Effector memory CD4-positive, alpha-beta T cell (primary cell): ENCODE data around the gene ZNF787.
A peak's percentile ranks its signal among the peaks of the same experiment; 100 is the strongest.
"Not testable (repeated sequence)": the region's sequence is repeated elsewhere in the genome, so short reads cannot be mapped to it uniquely, and the experiment has no call there.

Experiments used
- DNase-seq, 3 donors: peaks; one replicate each; pipeline ENCODE4 v3.0.0-alpha.2; 2020
- H3K27ac ChIP-seq: 2 replicates; pipeline ENCODE4 v1.7.0; 2013; ENCODE audit warnings: mild to moderate bottlenecking, low read length, moderate library complexity; ENCODE audit not compliant: insufficient read depth, poor library complexity, severe bottlenecking
- H3K27me3 ChIP-seq: replicated peaks from 2 replicates; pipeline ENCODE4 v1.7.0; 2013; ENCODE audit warnings: mild to moderate bottlenecking, low read length; ENCODE audit not compliant: insufficient read depth, control insufficient read depth, poor library complexity, severe bottlenecking
- H3K36me3 ChIP-seq: 2 replicates; pipeline ENCODE4 v1.7.0; 2013; ENCODE audit warnings: mild to moderate bottlenecking, low read length, moderate library complexity; ENCODE audit not compliant: control insufficient read depth, insufficient read depth
- H3K4me1 ChIP-seq: 2 replicates; pipeline ENCODE4 v1.7.0; 2013; ENCODE audit warnings: low read length, mild to moderate bottlenecking; ENCODE audit not compliant: control insufficient read depth, insufficient read depth, poor library complexity, severe bottlenecking
- H3K4me3 ChIP-seq: 2 replicates; pipeline ENCODE4 v1.7.0; 2013; ENCODE audit warnings: low read length, low read depth, mild to moderate bottlenecking; ENCODE audit not compliant: insufficient read depth, poor library complexity, severe bottlenecking
- H3K9me3 ChIP-seq: 2 replicates; pipeline ENCODE4 v1.7.0; 2013; ENCODE audit warnings: mild to moderate bottlenecking, low read length, moderate library complexity; ENCODE audit not compliant: control insufficient read depth

The ZNF787 gene

DNA sequence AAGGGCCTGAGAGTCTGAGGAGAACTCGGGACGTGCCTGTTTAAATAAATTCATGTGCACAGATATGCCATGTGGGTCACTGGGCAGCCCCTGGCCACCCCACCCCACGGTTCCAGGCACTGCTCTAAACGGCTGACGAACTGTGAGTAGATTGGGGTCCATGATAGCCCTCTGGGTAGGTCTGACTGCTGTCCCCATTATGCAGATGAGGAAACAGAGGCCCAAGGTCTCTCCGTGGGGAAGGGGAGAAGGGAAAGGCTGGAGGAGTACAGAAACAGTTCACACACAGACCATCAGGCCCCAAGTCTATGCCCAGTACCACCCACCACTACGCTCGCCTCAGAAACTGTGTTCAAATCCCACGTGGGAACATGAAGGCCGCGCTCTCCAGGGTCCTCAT is 14.1 kb downstream of the ZNF787 start:
- no peak overlapping the region for H3K4me3 ChIP-seq

DNA sequence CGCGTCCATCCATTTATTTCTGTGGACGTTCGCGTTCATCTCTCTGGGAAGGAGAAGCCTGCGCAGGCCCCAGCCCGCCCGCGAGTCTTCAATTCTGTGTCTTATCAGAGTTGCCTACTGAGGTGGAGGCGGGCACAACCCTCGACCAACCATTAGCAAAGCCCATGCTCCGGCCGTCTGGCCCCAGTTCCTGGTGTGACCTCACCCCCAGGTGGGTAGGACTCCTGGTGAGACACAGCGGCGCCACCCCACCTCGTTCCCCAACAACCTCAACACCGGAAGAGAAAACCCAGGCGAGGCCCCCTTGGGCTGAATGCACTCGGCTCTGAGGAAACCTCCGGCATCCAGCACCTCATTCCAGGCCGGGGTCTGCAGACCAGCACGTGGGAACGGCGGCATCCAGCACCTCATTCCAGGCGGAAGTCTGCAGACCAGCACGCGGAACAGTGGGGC is 14.7 kb downstream of the ZNF787 start:
- Histone ChIP-seq H3K4me3 (no peak overlapping the region), H3K27ac (no peak overlapping the region)
- DNase-seq: no peak

More for the DNA sequence above, 14.1 kb downstream of the ZNF787 start:
- Histone ChIP-seq H3K4me1 (peaks cover 10% of the 10 kb centered on the region), H3K27ac (no peak overlapping the region), H3K27me3 (no peaks in the 10 kb centered on the region), H3K36me3 (peaks cover 15% of the 10 kb centered on the region), H3K9me3 (no peaks in the 10 kb centered on the region)
- DNase-seq: no peak

DNA sequence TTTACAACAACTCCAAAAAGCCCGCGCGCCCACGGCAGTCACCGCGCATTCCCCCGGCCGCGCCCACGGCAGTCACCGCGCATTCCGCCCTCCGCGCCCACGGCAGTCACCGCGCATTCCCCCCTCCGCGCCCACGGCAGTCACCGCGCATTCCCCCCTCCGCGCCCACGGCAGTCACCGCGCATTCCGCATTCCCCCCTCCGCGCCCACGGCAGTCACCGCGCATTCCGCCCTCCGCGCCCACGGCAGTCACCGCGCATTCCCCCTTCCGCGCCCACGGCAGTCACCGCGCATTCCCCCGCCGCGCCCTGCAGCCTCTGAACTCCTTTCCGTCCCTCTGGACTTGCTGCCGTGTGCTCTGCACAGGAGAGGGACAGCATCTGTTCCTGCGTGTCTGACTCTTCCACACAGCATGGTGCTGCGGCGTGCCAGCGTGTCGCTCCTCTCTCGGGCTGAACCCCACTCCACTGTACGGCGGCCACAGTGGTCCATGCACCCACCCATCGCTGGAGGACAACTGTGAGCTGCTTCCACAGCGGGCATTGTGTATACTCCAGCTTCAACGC is 15.2 kb downstream of the ZNF787 start:
- not testable (repeated sequence) for H3K27ac ChIP-seq, H3K4me3 ChIP-seq

More for the DNA sequence above, 14.7 kb downstream of the ZNF787 start:
- Histone ChIP-seq H3K9me3 (no peaks in the 10 kb centered on the region), H3K4me1 (peaks cover 10% of the 10 kb centered on the region), H3K36me3 (peaks cover 21% of the 10 kb centered on the region), H3K27me3 (no peaks in the 10 kb centered on the region)

DNA sequence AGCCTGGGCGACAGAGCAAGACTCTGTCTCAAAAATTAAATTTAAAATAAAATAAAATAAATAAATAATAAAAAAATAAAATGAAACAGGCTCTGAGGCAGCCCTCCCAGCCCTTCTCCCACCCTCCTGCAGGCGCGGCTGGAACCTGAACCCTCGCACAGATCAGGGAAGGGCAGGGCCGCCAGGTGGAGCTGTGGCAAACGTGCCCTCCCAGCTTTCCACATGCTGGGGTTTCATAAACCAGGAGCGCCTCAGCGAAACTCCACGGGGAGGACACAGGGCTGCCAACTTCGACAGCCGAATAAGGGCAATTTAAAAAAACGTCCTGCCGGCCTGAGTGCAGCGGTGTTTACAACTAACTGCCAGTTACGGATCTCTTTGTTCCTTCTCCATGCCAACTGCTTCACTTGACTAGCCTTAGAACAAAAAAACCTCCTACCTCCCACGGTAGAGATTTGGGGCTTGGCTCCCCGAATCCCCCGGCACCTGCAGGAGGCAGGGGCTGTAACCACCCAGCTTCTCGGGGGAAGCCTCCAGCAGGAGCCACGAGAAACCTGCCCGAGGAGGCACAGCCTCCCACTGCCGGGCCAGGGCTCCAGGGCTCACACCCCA is 15.9 kb downstream of the ZNF787 start:
- H3K27ac ChIP-seq: no peak overlapping the region
- H3K27me3 ChIP-seq: no peaks in the 10 kb centered on the region
- peaks cover 25% of the 10 kb centered on the region for H3K36me3 ChIP-seq
- peak; percentile 9 to 22 (median 13) for DNase-seq
- H3K9me3 ChIP-seq: no peaks in the 10 kb centered on the region
- H3K4me1 ChIP-seq: peaks cover 10% of the 10 kb centered on the region
- no peak overlapping the region for H3K4me3 ChIP-seq

More for the DNA sequence above, 15.2 kb downstream of the ZNF787 start:
- DNase-seq, H3K27me3 ChIP-seq, H3K9me3 ChIP-seq: not testable (repeated sequence)
- peaks cover 25% of the 10 kb centered on the region for H3K36me3 ChIP-seq
- H3K4me1 ChIP-seq: peaks cover 10% of the 10 kb centered on the region

DNA sequence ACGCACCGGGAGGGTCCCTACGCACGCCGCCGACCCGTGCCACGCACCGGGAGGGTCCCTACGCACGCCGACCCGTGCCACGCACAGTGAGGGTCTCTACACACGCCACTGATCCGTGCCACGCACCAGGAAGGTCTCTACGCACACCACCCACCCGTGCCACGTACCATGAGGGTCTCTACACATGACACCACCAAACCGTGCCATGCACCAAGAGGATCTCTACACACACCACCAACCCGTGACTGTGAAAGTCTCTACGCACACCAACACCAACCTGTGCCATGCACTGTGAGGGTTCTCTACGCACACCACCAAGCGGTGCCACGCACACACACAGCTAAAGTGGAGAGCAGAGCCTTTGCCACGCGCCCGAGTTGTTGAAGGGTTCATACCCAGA is 16.7 kb downstream of the ZNF787 start:
- no peak for DNase-seq
- H3K4me1 ChIP-seq: peaks cover 10% of the 10 kb centered on the region
- peaks cover 25% of the 10 kb centered on the region for H3K36me3 ChIP-seq
- H3K27ac ChIP-seq: no peak overlapping the region
- no peaks in the 10 kb centered on the region for H3K27me3 ChIP-seq
- no peaks in the 10 kb centered on the region for H3K9me3 ChIP-seq
- no peak overlapping the region for H3K4me3 ChIP-seq

DNA sequence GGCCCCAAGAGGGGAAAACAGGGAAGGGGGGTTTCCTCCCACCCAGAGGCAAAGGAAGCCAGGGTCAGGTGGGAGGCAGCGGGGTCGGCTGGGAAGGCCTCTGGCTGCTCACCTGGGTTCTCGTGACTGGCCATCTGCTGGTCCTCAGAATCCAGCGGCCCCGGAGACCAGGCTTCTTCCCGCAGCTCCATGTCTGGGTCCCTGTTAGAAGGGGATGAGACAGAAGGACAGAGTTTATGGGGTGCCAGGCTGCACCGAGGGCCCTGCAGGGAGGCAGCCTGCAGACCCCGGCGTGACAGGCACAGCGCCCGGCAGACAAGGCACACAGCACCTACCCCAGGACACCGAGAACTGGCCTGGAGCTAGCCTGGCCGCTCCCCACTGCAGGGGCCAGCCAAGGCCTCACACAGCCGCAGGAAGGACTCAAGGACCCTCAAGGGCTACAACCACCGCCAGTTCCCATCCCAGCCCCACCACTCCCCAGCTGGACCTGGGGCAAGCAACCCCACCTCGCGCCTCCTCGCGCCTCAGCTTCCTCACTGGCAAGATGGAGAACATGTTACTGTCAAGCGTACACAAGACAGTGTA is 18.0 kb downstream of the ZNF787 start:
- peaks cover 29% of the 10 kb centered on the region for H3K36me3 ChIP-seq
- H3K27me3 ChIP-seq: no peaks in the 10 kb centered on the region
- H3K4me1 ChIP-seq: peaks cover 10% of the 10 kb centered on the region
- DNase-seq: no peak
- no peaks in the 10 kb centered on the region for H3K9me3 ChIP-seq
- H3K27ac ChIP-seq: peak overlapping the region; percentile 11
- no peak overlapping the region for H3K4me3 ChIP-seq

DNA sequence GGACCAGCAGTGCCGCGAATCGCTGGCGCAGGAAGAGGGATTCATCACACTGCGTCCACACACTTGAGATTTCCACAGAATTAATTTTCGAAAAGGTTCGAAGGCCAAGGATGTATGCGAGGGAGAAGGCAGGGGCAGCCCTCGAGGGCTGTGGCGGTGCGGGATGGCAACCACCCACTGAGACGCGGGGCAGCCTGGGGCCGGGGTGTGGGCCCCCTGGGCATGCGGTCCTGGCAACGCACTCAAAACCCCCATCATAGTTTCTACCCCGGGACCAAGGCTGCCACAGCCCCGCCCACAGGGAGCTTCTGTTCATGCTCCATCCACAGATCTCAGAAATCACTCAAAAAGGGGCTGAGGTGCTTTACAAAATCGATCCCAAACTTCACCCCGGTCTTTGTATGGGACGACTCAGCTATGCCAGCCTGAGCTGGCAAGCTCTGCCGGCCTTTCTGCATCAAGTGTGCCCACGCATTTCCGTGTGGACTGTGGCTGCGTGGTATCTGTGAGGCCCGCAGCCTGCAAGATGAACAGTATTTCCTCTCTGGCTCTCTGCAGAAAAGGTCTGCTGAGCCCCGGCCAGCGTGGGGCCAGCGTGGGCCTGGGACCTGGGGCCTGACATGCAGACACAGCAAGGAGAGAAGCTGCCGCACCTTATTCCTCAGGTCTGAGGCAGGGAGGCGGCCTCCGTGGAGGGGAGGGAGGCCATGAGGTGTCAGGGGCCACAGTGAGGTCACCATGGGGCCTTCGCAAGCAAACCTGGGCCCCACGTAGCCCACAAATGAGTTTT is 19.2 kb downstream of the ZNF787 start:
- Histone ChIP-seq H3K27me3 (no peaks in the 10 kb centered on the region), H3K27ac (no peak overlapping the region), H3K4me1 (peaks cover 10% of the 10 kb centered on the region), H3K4me3 (no peak overlapping the region), H3K36me3 (peaks cover 34% of the 10 kb centered on the region), H3K9me3 (no peaks in the 10 kb centered on the region)
- DNase-seq: no peak

DNA sequence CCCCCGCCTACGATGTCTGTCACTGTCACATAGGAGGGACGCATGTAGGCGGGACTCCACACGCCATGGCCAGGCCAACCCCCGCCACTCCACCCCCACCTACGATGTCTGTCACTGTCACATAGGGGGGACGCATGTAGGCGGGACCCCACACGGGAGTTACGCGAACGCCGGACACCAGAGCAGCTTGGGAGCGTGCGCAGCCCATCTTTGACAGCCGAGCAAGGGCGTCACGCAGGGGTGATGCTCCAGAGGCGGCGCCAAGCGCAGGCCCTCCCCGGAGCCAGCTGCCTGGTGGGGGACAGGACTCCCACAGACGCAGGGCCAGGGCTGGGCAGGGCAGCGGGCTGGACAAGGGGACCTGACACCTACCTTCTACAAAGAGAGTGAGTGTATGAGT is 20.0 kb downstream of the ZNF787 start:
- H3K4me3 ChIP-seq: no peak overlapping the region
- H3K36me3 ChIP-seq: peaks cover 34% of the 10 kb centered on the region
- H3K4me1 ChIP-seq: peaks cover 5% of the 10 kb centered on the region
- no peak overlapping the region for H3K27ac ChIP-seq
- no peaks in the 10 kb centered on the region for H3K27me3 ChIP-seq
- no peak for DNase-seq
- no peaks in the 10 kb centered on the region for H3K9me3 ChIP-seq

DNA sequence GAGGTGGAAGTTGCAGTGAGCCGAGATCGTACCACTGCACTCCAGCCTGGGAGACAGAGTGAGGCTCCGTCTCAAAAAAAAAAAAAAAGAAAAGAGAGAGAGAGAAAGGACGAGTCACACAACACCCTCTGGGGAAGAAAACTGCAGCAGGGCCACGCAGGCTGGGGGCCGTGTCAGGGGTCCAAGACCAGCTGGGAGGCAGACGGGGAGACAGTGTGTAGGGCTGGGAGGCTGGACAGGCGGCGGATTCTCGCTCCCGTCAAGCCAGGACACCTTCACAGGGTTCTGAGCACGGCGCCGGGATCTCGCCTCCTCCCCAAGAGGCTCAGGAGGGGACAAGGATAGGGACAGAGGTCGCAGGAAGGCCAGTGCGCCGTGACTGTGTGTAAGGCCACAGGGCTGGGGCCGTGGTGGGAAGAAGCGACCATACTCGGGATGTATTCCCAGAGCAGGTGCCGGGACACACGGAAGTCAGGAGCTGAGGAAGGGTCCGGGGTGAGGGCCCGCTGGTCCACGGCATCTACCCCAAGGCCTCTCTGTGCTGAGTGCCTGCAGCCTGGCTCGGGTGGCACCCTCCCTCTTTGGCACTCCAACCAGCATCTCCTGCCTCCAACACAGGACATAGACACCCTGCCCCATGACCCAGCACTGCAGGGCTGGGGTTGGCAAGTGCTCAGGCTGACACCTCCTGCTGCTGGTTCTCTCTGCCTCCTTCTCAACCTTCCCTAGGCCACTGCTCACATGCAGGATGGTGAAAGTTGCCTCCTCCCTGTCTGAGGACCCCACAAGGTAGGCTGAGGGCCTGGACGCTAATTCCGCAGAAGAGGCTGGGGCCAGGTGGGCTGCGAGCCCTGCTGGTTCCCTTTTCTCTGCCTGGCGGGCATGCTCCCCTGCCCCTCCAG is 21.2 kb downstream of the ZNF787 start:
- peaks cover 34% of the 10 kb centered on the region for H3K36me3 ChIP-seq
- no peak overlapping the region for H3K27ac ChIP-seq
- no peak for DNase-seq
- no peak overlapping the region for H3K4me3 ChIP-seq
- no peaks in the 10 kb centered on the region for H3K4me1 ChIP-seq
- no peaks in the 10 kb centered on the region for H3K9me3 ChIP-seq
- H3K27me3 ChIP-seq: no peaks in the 10 kb centered on the region
